HEK293 (cell line): Measurements from ENCODE around the gene NUDT8.

Experiments
- CTCF ChIA-PET: fragments of 350-600 bp; formaldehyde crosslinking; extraction: SDS; loops from one replicate; lab custom pipeline; 2021; ENCODE audit warnings: antibody characterized with exemption; lab: Yijun Ruan, JAX
- POLR2A ChIA-PET: fragments of 300-600 bp; formaldehyde crosslinking; extraction: SDS; loops from one replicate; lab custom pipeline; 2020; ENCODE audit warnings: antibody characterized with exemption, inconsistent platforms; lab: Yijun Ruan, JAX
- H3K27ac ChIP-seq: fragments of 200-500 bp; sonication (Bioruptor generic); 2 replicates; pipeline ENCODE4 v1.5.1; 2014; ENCODE audit warnings: low read depth, low read length, control low read depth, inconsistent platforms; ENCODE audit errors: extremely low read depth
- H3K36me3 ChIP-seq, 2 experiments: fragments of 200-500 bp in 1 of 2; sonication (Bioruptor generic) in 1 of 2; 1 replicate in 1 of 2; 2 replicates in 1 of 2; pipeline ENCODE4 v1.5.1; 2014 to 2017; ENCODE audit warnings: inconsistent platforms in 2 of 2, low read length in 2 of 2; ENCODE audit not compliant: control insufficient read depth in 2 of 2, insufficient read depth in 1 of 2
- H3K4me1 ChIP-seq: fragments of 200-500 bp; sonication (Bioruptor generic); 2 replicates; pipeline ENCODE4 v1.5.1; 2014; ENCODE audit warnings: mild to moderate bottlenecking, low read length, inconsistent platforms; ENCODE audit not compliant: control insufficient read depth, insufficient read depth
- H3K4me3 ChIP-seq: 2 replicates; pipeline ENCODE4 v1.5.1; 2011; ENCODE audit warnings: low read depth, mild to moderate bottlenecking, control low read depth, low read length, moderate library complexity
- H3K9me3 ChIP-seq: fragments of 200-500 bp; sonication (Bioruptor generic); 2 replicates; pipeline ENCODE4 v1.5.1; 2014; ENCODE audit warnings: low read depth, low read length, inconsistent platforms; ENCODE audit not compliant: control insufficient read depth, insufficient read depth
- ELK4 ChIP-seq: IDR thresholded peaks from 2 replicates; pipeline ENCODE4 v1.6.1; 2011; ENCODE audit warnings: mild to moderate bottlenecking, low read depth, low read length, borderline replicate concordance
- GLI2 ChIP-seq: fragments of 450-650 bp; formaldehyde crosslinking; IDR thresholded peaks from 2 replicates; pipeline ENCODE4; 2017; ENCODE audit warnings: missing biosample characterization, missing genetic modification characterization, low read depth, borderline replicate concordance
- GLIS1 ChIP-seq: fragments of 450-650 bp; formaldehyde crosslinking; IDR thresholded peaks from 2 replicates; pipeline ENCODE4 v1.5.1; 2016; ENCODE audit warnings: missing biosample characterization, missing genetic modification characterization
- HOXD13 ChIP-seq: sonication (generic); formaldehyde crosslinking; IDR thresholded peaks from 2 replicates; pipeline ENCODE4 v1.8.0; 2022; ENCODE audit warnings: missing genetic modification reagents, borderline replicate concordance
- MYNN ChIP-seq: fragments of 450-650 bp; formaldehyde crosslinking; IDR thresholded peaks from 2 replicates; pipeline ENCODE4 v1.5.1; 2016; ENCODE audit warnings: missing biosample characterization, missing genetic modification characterization, borderline replicate concordance
- OSR2 ChIP-seq: fragments of 450-650 bp; formaldehyde crosslinking; IDR thresholded peaks from 2 replicates; pipeline ENCODE4 v1.5.1; 2016; ENCODE audit warnings: missing biosample characterization, missing genetic modification characterization
- SCRT2 ChIP-seq: fragments of 450-650 bp; formaldehyde crosslinking; IDR thresholded peaks from 2 replicates; pipeline ENCODE4 v1.5.1; 2016; ENCODE audit warnings: missing biosample characterization, missing genetic modification characterization
- TCF7L2 ChIP-seq: IDR thresholded peaks from 2 replicates; pipeline ENCODE4 v1.6.1; 2011; ENCODE audit warnings: low read depth, mild to moderate bottlenecking, inconsistent platforms, low read length, moderate library complexity, borderline replicate concordance
- ZNF16 ChIP-seq: fragments of 450-650 bp; formaldehyde crosslinking; IDR thresholded peaks from 2 replicates; pipeline ENCODE4 v1.5.1; 2016; ENCODE audit warnings: low read depth, missing biosample characterization, missing genetic modification characterization
- ZNF292 ChIP-seq: fragments of 450-650 bp; formaldehyde crosslinking; IDR thresholded peaks from 2 replicates; pipeline ENCODE4 v1.5.1; 2016; ENCODE audit warnings: low read depth, missing biosample characterization, missing genetic modification characterization, borderline replicate concordance
- ZNF311 ChIP-seq: fragments of 450-650 bp; formaldehyde crosslinking; IDR thresholded peaks from 2 replicates; pipeline ENCODE4 v1.5.1; 2017; ENCODE audit warnings: missing biosample characterization, missing genetic modification characterization, borderline replicate concordance
- ZNF362 ChIP-seq: fragments of 450-650 bp; formaldehyde crosslinking; IDR thresholded peaks from 2 replicates; pipeline ENCODE4 v1.5.1; 2016; ENCODE audit warnings: missing biosample characterization, missing genetic modification characterization
- ZNF426 ChIP-seq: fragments of 450-650 bp; formaldehyde crosslinking; IDR thresholded peaks from 2 replicates; pipeline ENCODE4 v1.5.1; 2017; ENCODE audit warnings: missing biosample characterization, missing genetic modification characterization, mild to moderate bottlenecking, inconsistent platforms, moderate library complexity
- ZNF558 ChIP-seq: fragments of 450-650 bp; formaldehyde crosslinking; IDR thresholded peaks from 2 replicates; pipeline ENCODE4 v1.5.1; 2016; ENCODE audit warnings: missing biosample characterization, missing genetic modification characterization
- ZNF645 ChIP-seq: fragments of 450-650 bp; formaldehyde crosslinking; IDR thresholded peaks from 2 replicates; pipeline ENCODE4; 2016; ENCODE audit warnings: missing biosample characterization, missing genetic modification characterization
- ZNF692 ChIP-seq: fragments of 450-650 bp; formaldehyde crosslinking; IDR thresholded peaks from 2 replicates; pipeline ENCODE4 v1.5.1; 2016; ENCODE audit warnings: missing biosample characterization, missing genetic modification characterization
- ZNF701 ChIP-seq: fragments of 450-650 bp; formaldehyde crosslinking; IDR thresholded peaks from 2 replicates; pipeline ENCODE4 v1.5.1; 2016; ENCODE audit warnings: missing biosample characterization, missing genetic modification characterization
- ZNF76 ChIP-seq: fragments of 450-650 bp; formaldehyde crosslinking; IDR thresholded peaks from 2 replicates; pipeline ENCODE4; 2016; ENCODE audit warnings: low read depth, missing biosample characterization, missing genetic modification characterization, borderline replicate concordance
- TF ChIP-seq, protein P1 (sequence below): fragments of 450-650 bp; formaldehyde crosslinking; IDR thresholded peaks from 2 replicates; pipeline ENCODE4 v1.5.1; 2016; ENCODE audit warnings: missing biosample characterization, missing genetic modification characterization
- TF ChIP-seq, protein P2 (sequence below): fragments of 450-650 bp; formaldehyde crosslinking; IDR thresholded peaks from 2 replicates; pipeline ENCODE4 v1.5.1; 2016; ENCODE audit warnings: missing biosample characterization, missing genetic modification characterization

NUDT8 gene

DNA sequence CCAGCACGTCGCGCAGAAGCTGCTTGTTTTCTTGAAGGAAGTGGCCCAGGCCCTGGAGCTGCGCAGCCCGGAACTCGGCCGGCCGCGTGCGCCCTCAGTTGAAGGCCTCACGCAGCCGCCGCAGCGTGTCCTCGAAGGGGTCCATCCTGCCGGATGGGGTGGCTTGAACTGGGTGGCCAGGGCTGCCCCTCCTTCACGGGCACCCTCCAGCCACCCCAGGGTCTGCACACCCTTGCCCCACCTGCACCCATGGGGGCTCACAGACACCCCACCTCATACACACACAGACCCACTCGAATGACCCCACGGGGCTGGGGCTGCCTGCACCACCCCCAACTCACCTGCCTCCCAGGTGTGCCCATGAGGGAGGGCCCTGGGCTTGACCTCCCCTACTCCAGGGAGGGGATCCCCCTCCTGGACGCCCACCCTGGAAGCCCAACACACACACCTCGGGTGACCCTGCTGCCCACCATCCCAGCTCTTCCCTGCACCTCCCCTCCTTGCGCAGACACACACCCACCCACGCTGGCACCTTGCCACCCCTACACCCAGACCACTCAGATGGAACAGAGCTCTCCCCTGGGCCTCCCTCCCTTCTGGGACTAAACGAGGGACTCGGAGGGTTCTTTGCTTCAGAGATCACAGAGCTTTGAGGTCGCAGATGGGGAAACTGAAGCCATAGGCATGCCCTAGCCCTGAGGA is 37.9 kb upstream of the NUDT8 start (continued):
- no peak for TF ChIP-seq ELK4

GRCh38 chr11:67666676-67667489 is 37.1 kb upstream of the NUDT8 start:
- no peaks in the 10 kb centered on the region for H3K36me3 ChIP-seq
- ChIA-PET POLR2A (no interaction called here), CTCF (interaction anchor here (0.5 to 1.1 kb wide), 4 partner anchors 38 to 181 kb away, joined by 3 to 4 read pairs (median 4); no protein-coding TSS in a partner anchor)
- H3K27ac ChIP-seq: no peak overlapping the region
- no peak for TF ChIP-seq ZNF692 (tag by site-specific recombination)
- TF ChIP-seq GLIS1 (tag by site-specific recombination): no peak
- TF ChIP-seq OSR2 (tag by site-specific recombination): no peak
- no peak for TF ChIP-seq ZNF16 (tag by site-specific recombination)
- TF ChIP-seq ZNF311 (tag by site-specific recombination): no peak
- TF ChIP-seq ZNF645: no peak
- TF ChIP-seq HOXD13 (CRISPR knock-in tag): no peak
- no peak for TF ChIP-seq TCF7L2
- no peak for TF ChIP-seq SCRT2 (tag by site-specific recombination)
- TF ChIP-seq, protein P1, sequence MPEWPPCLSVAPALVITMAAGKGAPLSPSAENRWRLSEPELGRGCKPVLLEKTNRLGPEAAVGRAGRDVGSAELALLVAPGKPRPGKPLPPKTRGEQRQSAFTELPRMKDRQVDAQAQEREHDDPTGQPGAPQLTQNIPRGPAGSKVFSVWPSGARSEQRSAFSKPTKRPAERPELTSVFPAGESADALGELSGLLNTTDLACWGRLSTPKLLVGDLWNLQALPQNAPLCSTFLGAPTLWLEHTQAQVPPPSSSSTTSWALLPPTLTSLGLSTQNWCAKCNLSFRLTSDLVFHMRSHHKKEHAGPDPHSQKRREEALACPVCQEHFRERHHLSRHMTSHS (tag by site-specific recombination): no peak
- no peak for TF ChIP-seq ZNF362
- no peak for TF ChIP-seq MYNN
- TF ChIP-seq GLI2 (tag by site-specific recombination): no peak
- no peak for TF ChIP-seq ZNF292 (tag by site-specific recombination)
- TF ChIP-seq ZNF558 (tag by site-specific recombination): no peak
- TF ChIP-seq ZNF701 (tag by site-specific recombination): no peak
- TF ChIP-seq, protein P2, sequence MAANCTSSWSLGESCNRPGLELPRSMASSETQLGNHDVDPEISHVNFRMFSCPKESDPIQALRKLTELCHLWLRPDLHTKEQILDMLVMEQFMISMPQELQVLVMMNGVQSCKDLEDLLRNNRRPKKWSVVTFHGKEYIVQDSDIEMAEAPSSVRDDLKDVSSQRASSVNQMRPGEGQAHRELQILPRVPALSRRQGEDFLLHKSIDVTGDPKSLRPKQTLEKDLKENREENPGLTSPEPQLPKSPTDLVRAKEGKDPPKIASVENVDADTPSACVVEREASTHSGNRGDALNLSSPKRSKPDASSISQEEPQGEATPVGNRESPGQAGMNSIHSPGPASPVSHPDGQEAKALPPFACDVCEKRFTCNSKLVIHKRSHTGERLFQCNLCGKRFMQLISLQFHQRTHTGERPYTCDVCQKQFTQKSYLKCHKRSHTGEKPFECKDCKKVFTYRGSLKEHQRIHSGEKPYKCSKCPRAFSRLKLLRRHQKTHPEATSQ (tag by site-specific recombination): no peak
- TF ChIP-seq ZNF426 (tag by site-specific recombination): no peak
- TF ChIP-seq ZNF76 (tag by site-specific recombination): no peak
- no peaks in the 10 kb centered on the region for H3K9me3 ChIP-seq
- H3K4me3 ChIP-seq: no peak overlapping the region
- H3K4me1 ChIP-seq: no peaks in the 10 kb centered on the region
